Parathyroid adenoma (tissue), 2 donors: Measurements from ENCODE around the gene PRKCE.
"Not testable (repeated sequence)": the region's sequence is repeated elsewhere in the genome, so short reads cannot be mapped to it uniquely, and the experiment has no call there.

Experiments
- H2AFZ ChIP-seq: fragments of 300-600 bp; sonication (generic); one replicate; pipeline ENCODE4 v1.7.0; 2017; ENCODE audit warnings: antibody characterized with exemption, mild to moderate bottlenecking
- H3K27ac ChIP-seq: fragments of 300-600 bp; sonication (generic); one replicate; pipeline ENCODE4 v1.7.0; 2017
- H3K27me3 ChIP-seq: fragments of 300-600 bp; sonication (generic); one replicate; pipeline ENCODE4 v1.7.0; 2017; ENCODE audit warnings: low read length; ENCODE audit not compliant: control insufficient read depth, insufficient read depth
- H3K36me3 ChIP-seq: fragments of 300-600 bp; sonication (generic); one replicate; pipeline ENCODE4 v1.7.0; 2017; ENCODE audit warnings: low read length; ENCODE audit not compliant: control insufficient read depth, insufficient read depth
- H3K4me1 ChIP-seq: fragments of 300-600 bp; sonication (generic); one replicate; pipeline ENCODE4 v1.7.0; 2017; ENCODE audit warnings: control low read depth
- H3K4me2 ChIP-seq: fragments of 300-600 bp; sonication (generic); one replicate; pipeline ENCODE4 v1.7.0; 2017; ENCODE audit warnings: low read length
- H3K4me3 ChIP-seq: fragments of 300-600 bp; sonication (generic); one replicate; pipeline ENCODE4 v1.7.0; 2017; ENCODE audit warnings: low read depth, low read length
- H3K79me2 ChIP-seq: fragments of 300-600 bp; sonication (generic); one replicate; pipeline ENCODE4 v1.7.0; 2017; ENCODE audit warnings: control low read depth
- H3K9ac ChIP-seq: fragments of 300-600 bp; sonication (generic); one replicate; pipeline ENCODE4 v1.7.0; 2017; ENCODE audit warnings: mild to moderate bottlenecking
- H3K9me3 ChIP-seq: fragments of 300-600 bp; sonication (generic); one replicate; pipeline ENCODE4 v1.7.0; 2017; ENCODE audit warnings: low read length; ENCODE audit not compliant: control insufficient read depth
- TF ChIP-seq, protein P1 (sequence below): fragments of 300-600 bp; sonication (generic); IDR thresholded peaks from one replicate; pipeline ENCODE4 v1.7.0; 2017; ENCODE audit warnings: antibody characterized with exemption, mild to moderate bottlenecking
- donor health status: primary hyperparathyroidism.

PRKCE gene

DNA sequence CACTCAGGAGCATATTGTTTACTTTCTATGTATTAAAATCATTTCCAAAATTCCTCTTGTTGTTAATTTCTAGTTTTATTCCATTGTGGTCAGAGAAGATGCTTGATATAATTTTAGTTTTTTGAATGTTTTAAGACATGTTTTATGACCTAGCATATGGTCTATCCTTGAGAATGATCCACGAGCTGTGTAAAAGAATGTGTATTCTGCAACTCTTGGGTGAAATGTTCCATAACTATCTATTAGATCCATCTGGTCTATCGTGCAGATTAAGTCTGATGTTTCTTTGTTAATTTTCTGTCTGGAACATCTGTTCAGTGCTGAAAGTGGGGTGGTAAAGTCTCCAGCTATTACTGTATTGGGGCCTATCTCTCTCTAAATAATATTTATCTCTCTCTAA lies 562.4 kb downstream of the PRKCE start:
- no peaks in the 10 kb centered on the region for H3K27me3 ChIP-seq
- TF ChIP-seq, protein P1, sequence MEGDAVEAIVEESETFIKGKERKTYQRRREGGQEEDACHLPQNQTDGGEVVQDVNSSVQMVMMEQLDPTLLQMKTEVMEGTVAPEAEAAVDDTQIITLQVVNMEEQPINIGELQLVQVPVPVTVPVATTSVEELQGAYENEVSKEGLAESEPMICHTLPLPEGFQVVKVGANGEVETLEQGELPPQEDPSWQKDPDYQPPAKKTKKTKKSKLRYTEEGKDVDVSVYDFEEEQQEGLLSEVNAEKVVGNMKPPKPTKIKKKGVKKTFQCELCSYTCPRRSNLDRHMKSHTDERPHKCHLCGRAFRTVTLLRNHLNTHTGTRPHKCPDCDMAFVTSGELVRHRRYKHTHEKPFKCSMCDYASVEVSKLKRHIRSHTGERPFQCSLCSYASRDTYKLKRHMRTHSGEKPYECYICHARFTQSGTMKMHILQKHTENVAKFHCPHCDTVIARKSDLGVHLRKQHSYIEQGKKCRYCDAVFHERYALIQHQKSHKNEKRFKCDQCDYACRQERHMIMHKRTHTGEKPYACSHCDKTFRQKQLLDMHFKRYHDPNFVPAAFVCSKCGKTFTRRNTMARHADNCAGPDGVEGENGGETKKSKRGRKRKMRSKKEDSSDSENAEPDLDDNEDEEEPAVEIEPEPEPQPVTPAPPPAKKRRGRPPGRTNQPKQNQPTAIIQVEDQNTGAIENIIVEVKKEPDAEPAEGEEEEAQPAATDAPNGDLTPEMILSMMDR, result no peak
- H3K79me2 ChIP-seq, result no peaks in the 10 kb centered on the region
- H3K4me1 ChIP-seq, result no peaks in the 10 kb centered on the region
- H3K4me2 ChIP-seq, result no peak overlapping the region
- no peaks in the 10 kb centered on the region for H3K9me3 ChIP-seq
- H2AFZ ChIP-seq, result no peak overlapping the region
- no peaks in the 10 kb centered on the region for H3K36me3 ChIP-seq
- no peak overlapping the region for H3K27ac ChIP-seq
- no peak overlapping the region for H3K9ac ChIP-seq
- H3K4me3 ChIP-seq, result no peak overlapping the region

GRCh38 chr2:46216213-46216612 lies 564.7 kb downstream of the PRKCE start:
- TF ChIP-seq, protein P1, result no peak
- H3K4me2 ChIP-seq, result no peak overlapping the region

GRCh38 chr2:46223514-46223913 lies 572.0 kb downstream of the PRKCE start:
- not testable (repeated sequence) for H3K4me3 ChIP-seq, H3K27me3 ChIP-seq, H3K4me2 ChIP-seq, H2AFZ ChIP-seq, H3K4me1 ChIP-seq, H3K36me3 ChIP-seq, H3K9ac ChIP-seq, H3K79me2 ChIP-seq, H3K27ac ChIP-seq, H3K9me3 ChIP-seq

More at GRCh38 chr2:46216213-46216612, 564.7 kb downstream of the PRKCE start:
- no peaks in the 10 kb centered on the region for H3K27me3 ChIP-seq
- H3K9me3 ChIP-seq, result no peaks in the 10 kb centered on the region
- no peak overlapping the region for H3K4me3 ChIP-seq
- H3K4me1 ChIP-seq, result no peaks in the 10 kb centered on the region
- no peak overlapping the region for H2AFZ ChIP-seq
- H3K36me3 ChIP-seq, result no peaks in the 10 kb centered on the region
- no peak overlapping the region for H3K27ac ChIP-seq
- no peak overlapping the region for H3K9ac ChIP-seq
- H3K79me2 ChIP-seq, result no peaks in the 10 kb centered on the region

DNA sequence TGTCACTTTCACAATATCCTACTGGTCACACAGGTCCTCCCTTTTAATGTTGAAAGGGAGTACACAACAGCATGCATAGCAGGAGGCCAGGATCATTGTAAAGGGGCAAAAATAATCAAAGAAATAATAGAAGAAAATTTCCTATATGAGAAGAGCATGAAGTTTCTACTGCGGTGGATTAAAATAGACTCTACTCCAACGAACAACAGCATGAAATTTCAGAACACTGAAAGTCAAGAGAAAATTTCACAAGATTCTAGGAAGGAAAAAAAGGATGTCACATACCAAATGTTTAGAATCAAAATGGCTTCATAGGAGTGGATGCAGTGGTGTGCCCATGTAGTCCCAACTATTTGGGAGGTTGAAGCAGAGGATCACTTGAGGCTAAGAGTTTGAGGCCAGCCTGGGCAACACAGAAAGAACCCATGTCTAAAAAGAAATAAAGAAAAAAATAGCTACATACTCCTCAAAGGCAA lies 573.7 kb downstream of the PRKCE start:
- Histone ChIP-seq H3K9ac (no peak overlapping the region), H3K36me3 (no peaks in the 10 kb centered on the region), H3K27me3 (no peaks in the 10 kb centered on the region), H3K79me2 (no peaks in the 10 kb centered on the region), H3K9me3 (no peaks in the 10 kb centered on the region), H3K27ac (no peak overlapping the region), H3K4me2 (no peak overlapping the region), H2AFZ (no peak overlapping the region), H3K4me3 (no peak overlapping the region), H3K4me1 (no peaks in the 10 kb centered on the region)
- TF ChIP-seq, protein P1, result no peak

DNA sequence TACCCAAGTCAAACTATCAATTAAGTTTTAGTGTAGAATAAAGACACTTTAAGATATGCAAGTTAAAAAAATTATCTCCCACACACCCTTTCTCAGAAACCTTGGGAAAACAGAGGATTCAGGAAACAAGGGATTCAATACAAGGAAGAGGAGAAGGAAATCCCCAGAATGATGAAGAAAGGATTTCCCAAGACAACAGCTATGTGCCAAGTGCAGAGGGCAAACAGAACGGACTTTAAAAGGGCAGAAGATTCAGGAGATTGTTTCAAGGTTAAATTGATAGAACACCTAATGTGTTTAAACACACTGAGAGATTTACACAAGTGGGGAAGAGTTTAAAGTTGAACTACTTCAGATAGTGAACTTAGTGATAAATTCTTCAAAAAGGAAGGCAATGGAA lies 574.3 kb downstream of the PRKCE start:
- H2AFZ ChIP-seq, result no peak overlapping the region
- H3K9ac ChIP-seq, result no peak overlapping the region
- TF ChIP-seq, protein P1, result no peak
- H3K4me3 ChIP-seq, result no peak overlapping the region
- H3K4me2 ChIP-seq, result no peak overlapping the region
- no peak overlapping the region for H3K27ac ChIP-seq
- no peaks in the 10 kb centered on the region for H3K27me3 ChIP-seq
- H3K4me1 ChIP-seq, result no peaks in the 10 kb centered on the region
- no peaks in the 10 kb centered on the region for H3K79me2 ChIP-seq
- no peaks in the 10 kb centered on the region for H3K9me3 ChIP-seq
- no peaks in the 10 kb centered on the region for H3K36me3 ChIP-seq
